Kidney glomerular epithelial cell (primary cell): ENCODE measurements around the gene GDAP2.
"Not testable (repeated sequence)": the region's sequence is repeated elsewhere in the genome, so short reads cannot be mapped to it uniquely, and the experiment has no call there.

Source experiments
- DNase-seq: peaks from one replicate; lab custom pipeline; 2025; lab: John Stamatoyannopoulos, UW

The GDAP2 gene

DNA sequence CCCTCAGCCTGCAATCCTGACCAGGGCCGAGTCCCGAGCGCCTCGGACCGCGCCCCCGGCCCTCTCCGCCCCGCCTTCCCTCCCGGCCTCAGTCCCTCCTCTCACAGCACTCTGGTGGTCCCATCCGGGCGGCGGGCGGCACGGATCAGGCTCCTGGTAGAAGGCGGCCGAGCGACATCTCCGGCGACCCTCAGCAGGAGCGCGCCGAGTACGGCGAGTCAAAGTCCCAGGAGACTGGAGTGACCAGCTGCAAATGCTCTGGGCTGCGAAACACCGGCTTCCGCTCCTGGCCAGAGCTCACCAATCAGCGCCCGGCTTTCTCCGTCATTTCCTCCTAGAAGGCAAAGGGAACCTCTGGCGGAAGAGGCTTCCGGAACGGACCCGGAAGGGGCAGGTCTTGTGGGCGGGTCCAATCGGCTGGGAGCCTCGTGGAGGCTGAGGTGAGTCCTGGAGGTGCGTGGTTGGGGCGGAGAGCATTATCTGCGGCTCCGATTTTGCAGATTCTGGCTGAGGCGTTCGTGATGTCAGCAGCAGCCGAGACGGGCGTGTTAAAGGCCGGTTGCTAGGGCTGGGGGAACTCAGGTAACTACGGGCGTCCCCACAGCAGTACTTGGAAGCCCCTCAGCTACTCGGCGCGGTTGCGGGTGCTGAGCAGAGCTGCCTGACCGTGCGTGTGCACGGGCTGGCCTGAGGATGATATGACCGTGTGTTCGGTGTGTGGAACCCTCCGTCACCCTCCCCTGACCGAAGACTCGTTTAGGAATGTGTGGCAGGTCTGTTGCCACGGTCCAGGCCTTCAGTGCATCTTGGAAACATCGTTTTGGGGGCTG lies at the start of gene GDAP2, which contains the start of gene WDR3:
Gene GDAP2 (minus strand): TSS at position 279 of the 830 bp plus-strand sequence. CDS start 9,264 bp downstream, outside the sequence.
Gene WDR3 (plus strand): TSS at position 397 of the 830 bp plus-strand sequence. CDS start 3,581 bp downstream, outside the sequence.
- peak; percentile 95 for DNase-seq

DNA sequence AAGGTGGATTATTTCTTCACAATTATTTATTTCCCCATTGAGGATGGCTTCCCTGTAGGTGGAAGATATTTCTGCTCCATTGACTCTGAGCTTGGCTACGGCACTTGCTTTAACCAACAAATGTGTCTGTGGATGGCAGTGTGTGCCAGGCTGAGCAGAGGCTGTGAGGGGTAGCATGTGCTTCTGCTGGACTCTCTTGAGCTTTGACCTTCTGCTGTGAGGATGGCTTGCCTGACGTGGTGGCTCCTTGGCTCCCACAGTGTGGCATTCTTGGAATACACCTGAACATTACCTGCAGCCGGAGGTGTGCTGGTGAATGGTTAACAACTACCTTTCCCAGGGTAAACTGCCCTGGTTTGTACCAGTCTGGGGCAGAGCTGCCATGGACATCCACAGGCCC lies 47.0 kb upstream of the GDAP2 start:
- DNase-seq = no peak

GRCh38 chr1:117971777-117972176 lies 42.4 kb upstream of the GDAP2 start:
- no peak for DNase-seq

GRCh38 chr1:117970252-117970651 lies 40.8 kb upstream of the GDAP2 start:
- DNase-seq = no peak

GRCh38 chr1:117967881-117968280 lies 38.5 kb upstream of the GDAP2 start:
- no peak for DNase-seq

GRCh38 chr1:117967477-117967876 lies 38.1 kb upstream of the GDAP2 start:
- no peak for DNase-seq

- no peak for DNase-seq
Measured at GRCh38 chr1:117964290-117965038, 35.0 kb upstream of the GDAP2 start.

DNA sequence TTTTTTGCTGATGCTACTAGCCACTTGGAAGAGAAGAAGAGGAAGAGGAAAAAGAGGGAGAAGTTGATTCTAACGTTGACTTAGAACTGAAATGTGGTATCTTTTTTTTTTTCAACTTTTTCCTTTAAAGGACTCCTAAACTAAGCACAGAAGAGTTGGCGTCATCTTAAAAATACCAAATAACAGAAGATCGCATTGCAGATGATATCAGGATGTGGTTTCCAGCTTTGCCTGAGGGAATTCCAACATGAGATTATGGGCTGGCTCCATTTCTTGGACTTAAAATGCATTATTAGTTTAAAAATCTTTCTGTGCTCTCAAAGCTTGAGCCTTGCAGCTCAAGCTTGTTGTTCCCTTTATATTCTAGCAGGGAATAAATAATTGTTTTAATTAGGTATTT lies 29.9 kb upstream of the GDAP2 start:
- no peak for DNase-seq

- DNase-seq = no peak
Measured at GRCh38 chr1:117952386-117952785, 23.0 kb upstream of the GDAP2 start.

DNA sequence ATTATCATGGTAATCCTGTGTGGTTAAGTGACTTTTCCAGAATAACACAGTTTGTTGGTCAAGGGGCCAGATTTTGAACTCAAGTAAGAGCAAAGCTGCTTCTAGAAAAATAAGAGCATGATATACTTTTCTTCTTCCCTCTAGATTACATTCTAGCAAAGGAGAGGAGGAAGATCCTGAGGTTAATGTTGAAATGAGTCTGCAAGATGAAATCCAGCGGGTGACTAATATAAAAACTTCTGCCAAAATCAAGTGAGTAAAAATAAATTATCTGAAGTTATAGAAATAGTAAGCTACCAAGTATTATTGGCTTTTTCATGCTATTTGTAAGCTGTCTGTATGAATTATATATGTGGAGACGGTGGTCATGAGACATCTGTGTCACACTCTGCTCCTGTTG lies 12.9 kb upstream of the GDAP2 start:
- DNase-seq = no peak

DNA sequence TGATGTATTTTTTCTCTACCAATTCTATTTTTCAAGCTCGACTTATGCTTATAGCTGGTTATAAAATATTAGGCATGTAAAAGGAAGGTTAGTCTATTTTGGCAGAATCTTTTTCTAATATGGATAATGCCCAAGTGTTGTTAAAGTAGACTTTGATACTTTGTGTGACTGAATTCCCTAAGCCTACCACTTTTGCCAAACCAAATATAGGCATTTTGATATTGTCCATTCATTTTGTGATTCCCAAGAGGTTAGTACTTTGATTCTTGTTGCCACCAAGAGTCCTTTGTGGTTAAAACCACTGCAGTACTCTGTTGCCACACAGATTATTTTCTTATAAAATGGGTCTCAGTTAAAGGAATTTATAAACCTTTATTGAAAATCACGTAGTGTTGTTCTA lies 4.3 kb upstream of the GDAP2 start:
- no peak for DNase-seq

DNA sequence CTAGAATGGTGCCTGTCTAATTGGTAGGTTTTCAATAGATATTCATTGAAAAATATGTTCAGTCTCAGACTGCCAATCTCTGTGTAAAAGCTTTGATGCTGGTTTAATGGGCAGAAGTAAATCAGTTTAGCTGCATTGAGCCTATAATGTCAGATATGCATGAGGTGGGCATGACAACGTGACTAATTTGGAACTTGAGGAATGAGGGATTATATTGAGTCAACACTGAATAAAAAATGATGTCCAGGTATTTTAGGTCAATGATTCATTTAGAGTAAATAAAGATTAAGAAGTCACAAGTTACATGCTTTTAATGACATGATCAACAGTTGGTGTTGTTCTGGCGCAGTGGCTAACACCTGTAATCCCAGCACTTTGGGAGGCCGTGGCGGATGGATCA lies 3.2 kb upstream of the GDAP2 start:
- no peak for DNase-seq

DNA sequence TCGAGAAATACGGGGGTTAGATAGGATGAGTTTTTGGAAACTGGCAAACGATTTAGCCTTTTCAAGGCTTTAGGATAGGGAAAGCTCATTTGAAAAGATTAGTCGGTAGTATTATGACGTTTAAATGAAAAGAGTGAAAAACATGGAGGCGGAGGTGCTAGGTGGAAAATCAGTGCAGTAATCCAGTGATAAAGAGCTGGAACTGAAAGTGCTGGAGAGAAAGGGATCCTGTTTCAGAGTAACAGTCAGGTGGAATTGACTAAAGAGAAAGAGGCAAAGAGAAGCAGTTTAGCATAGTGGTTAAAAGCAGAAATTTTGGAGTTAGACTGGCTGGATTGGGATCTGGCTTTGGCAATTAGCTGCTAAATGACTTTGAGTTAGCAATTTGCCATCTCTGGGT lies 1.1 kb upstream of the GDAP2 start:
- peak; percentile 3 for DNase-seq

- no peak for DNase-seq
Measured at GRCh38 chr1:117930173-117930447, 689 bp upstream of the GDAP2 start.

- DNase-seq = no peak
Measured at GRCh38 chr1:117928881-117929342, 509 bp downstream of the GDAP2 start.

DNA sequence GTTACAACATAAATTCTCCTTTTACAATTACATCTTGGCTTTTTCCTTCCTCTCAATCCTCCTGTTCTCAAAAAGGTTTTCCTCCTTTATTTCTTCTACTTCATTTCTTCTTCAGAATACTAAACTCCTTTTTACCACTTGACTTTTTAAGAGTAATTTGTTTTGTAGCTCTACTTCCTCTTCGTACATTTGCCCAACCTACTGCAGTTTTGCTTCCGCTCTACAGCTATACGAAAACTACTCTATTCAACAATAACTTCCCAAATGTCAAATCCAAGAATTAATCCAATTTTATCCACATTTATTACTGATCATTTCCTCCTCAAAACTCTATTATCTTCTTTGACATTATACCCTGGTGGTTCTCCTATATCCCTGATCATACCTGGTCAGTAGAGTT lies 3.4 kb downstream of the GDAP2 start:
- no peak for DNase-seq

DNA sequence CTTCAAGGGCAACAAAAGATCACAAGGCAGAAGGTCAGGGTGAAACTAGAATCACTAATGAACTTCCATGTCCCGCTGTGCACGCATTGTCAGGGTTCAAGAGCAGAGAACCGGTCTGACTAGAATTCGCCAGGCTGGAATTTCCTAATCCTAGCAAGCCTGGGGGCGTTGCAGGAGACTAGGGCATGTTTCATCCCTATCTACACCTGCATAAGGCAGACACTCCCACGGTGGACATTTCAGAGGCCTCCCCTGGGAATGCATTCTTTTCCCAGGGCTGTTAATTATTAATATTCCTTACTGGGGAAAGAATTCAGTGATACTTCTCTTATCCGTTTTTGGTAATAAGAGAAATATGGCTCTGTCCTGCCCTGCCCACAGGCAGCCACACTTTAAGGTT lies 6.7 kb downstream of the GDAP2 start:
- not testable (repeated sequence) for DNase-seq

GRCh38 chr1:117921991-117922390 lies 7.4 kb downstream of the GDAP2 start:
- no peak for DNase-seq

DNA sequence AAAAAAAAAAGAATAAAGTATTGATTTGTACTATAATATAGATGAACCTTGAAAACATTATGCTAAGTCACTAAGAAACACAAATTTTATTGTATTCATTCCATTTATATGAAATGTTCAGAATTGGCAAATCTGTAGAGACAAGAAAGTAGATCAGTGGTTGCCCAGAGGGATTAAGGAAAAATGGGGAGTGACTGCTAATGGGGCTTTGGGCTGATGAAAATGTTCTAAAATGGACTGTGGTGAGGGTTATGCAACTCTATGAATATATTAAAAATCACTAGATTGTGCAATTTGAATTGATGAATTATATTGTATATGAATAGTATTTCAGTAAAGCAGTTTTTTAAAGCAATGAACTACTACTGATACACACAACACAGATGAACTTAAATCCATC lies 10.0 kb downstream of the GDAP2 start:
- no peak for DNase-seq

DNA sequence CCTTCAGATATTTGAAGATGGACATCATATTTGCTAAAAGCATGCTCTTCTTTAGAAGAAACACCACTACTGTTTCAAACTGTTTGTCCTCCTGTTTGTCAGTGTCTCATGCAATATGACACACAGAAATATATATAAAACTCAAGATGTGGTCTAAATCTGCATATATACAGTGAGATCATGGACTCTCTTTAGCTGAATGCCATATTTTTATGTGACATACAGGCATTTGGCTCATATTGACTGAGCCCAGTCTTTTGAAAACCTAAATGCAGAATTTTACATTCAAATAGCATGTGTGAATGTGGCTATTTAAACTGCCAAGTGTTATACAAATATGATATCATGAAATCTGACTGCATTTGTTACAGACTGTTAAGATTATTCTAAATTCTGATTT lies 18.4 kb downstream of the GDAP2 start:
- no peak for DNase-seq

DNA sequence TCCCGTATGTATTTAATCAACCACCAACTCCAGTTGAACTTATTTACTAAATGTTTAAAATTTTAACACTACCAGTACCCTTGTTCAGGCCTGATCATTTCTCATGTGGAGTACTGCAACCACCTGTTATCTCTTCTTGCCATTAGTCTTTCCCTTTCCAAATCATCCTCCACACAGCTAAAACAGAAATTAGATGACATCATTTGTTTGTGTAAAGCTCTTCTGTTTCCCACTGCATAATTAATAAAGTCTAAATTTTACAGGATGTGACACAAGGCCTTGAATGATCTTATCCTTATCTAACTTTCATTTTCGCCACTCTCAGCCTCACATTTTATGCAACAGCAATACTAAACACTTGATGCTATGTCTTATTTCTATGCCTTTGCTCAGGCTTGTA lies 24.4 kb downstream of the GDAP2 start:
- DNase-seq = no peak

- no peak for DNase-seq
Measured at GRCh38 chr1:117904485-117904884, 24.9 kb downstream of the GDAP2 start.

GRCh38 chr1:117902944-117903343 lies 26.5 kb downstream of the GDAP2 start:
- no peak for DNase-seq
